ENCODE measurements around the gene NUP58. TPM values are rescaled to one million over a fixed set of nuclear protein-coding genes. Genes with fewer than 3 reads are reported as not detected.

Gene NUP58, protein sequence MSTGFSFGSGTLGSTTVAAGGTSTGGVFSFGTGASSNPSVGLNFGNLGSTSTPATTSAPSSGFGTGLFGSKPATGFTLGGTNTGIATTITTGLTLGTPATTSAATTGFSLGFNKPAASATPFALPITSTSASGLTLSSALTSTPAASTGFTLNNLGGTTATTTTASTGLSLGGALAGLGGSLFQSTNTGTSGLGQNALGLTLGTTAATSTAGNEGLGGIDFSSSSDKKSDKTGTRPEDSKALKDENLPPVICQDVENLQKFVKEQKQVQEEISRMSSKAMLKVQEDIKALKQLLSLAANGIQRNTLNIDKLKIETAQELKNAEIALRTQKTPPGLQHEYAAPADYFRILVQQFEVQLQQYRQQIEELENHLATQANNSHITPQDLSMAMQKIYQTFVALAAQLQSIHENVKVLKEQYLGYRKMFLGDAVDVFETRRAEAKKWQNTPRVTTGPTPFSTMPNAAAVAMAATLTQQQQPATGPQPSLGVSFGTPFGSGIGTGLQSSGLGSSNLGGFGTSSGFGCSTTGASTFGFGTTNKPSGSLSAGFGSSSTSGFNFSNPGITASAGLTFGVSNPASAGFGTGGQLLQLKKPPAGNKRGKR
- 89.0 and 109 TPM in 2 replicates for total RNA-seq

GRCh38 chr13:25301347-25302113, at the start of gene NUP58:
Gene NUP58 (plus strand): TSS chr13:25301625. CDS start chr13:25301774, 149 bp downstream.

GRCh38 chr13:25286969-25287961, 14.2 kb upstream of the NUP58 start, which contains the start of gene MTMR6:
Gene MTMR6 (minus strand): TSS chr13:25287488. CDS start chr13:25287247, 241 bp downstream.

DNA sequence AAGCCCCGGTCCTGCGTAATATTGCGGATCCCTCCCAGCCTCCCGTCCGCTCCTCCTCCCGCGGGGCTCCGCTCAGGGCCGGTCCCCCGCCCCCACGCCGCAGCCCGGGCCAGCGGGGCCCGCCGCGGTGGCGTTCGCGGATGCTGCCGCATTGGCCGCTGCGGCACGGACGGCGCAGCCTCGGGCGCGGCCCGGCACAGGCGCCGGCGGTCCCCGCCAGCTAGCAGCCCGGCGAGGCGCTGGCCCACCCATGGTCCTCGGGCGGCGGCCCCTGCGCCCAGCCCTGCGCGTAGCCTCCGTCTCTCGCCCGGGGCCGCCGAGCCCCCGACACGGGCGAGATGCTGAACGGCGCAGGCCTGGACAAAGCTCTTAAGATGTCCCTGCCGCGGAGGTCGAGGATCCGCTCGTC, 70.5 kb downstream of the NUP58 start, which contains the start of gene ATP8A2:
TSS of gene ATP8A2 (plus strand) at position 100 of the 409 bp plus-strand sequence. CDS start at position 339, 239 bp downstream.

Other genes with a start within 250 kb of the NUP58 start
- under 0.01 TPM in 2 replicates for gene PABPC3, start 205.5 kb upstream of the NUP58 start, total RNA-seq
- gene AMER2, start 129.3 kb upstream of the NUP58 start, total RNA-seq = not detected in 2 replicates
- gene MTMR6, start 14.1 kb upstream of the NUP58 start, total RNA-seq = 26.5 and 31.6 TPM in 2 replicates
- gene ATP8A2, start 70.3 kb downstream of the NUP58 start, total RNA-seq = under 0.01 TPM in 1 of 2 replicates, not detected in the other

Data from regular cardiac myocyte (primary cell).